GM19468 (cell line): Measurements from ENCODE around the gene ZFYVE28.

Source experiments
- ATAC-seq: cut with Tn5 transposase; IDR thresholded peaks from one replicate; pipeline ENCODE4 v1.9.1; 2021; ENCODE audit warnings: mild to moderate bottlenecking, moderate library complexity, moderate number of reproducible peaks; ENCODE audit not compliant: unreplicated experiment; ENCODE audit errors: extremely low read depth

Gene ZFYVE28

GRCh38 chr4:2412885-2413716 lies 5.3 kb downstream of the ZFYVE28 start:
- no peak for ATAC-seq

GRCh38 chr4:2412534-2412884 lies 5.9 kb downstream of the ZFYVE28 start:
- ATAC-seq: no peak

DNA sequence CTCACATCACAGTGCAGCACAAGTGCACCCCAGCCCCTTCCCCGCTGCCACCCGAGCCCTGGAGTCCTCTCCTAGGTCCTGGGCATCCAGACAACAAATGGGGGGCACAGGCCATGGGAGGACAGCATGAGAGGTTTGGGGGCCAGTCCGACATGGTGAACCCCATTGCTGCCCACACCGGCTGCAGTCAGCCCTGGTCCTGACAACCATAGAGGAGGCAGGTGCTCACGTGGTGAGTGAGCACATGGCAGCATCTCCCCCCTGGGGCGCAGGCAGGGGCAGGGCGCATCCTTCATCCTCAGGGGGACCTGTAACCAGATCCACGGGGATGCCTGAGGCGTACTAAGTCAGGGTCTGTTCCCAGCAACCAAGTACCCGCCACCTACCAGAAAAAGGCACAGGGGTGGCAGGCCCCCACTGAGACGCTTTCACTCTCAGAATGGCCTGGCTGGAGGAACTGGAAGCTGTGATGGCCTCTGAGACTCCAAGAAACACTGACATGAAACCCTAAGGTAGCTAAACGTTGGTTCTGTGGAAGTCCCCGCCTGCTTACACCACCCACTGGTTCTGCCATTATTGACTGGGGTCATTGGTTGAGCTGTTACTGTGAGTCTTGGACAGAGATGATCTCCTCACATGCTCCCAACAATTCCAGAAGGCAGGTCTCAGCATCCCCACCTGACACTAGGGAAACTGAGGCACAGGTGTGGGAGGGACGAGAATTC lies 6.5 kb downstream of the ZFYVE28 start:
- ATAC-seq: no peak

GRCh38 chr4:2409381-2409783 lies 9.1 kb downstream of the ZFYVE28 start:
- ATAC-seq: no peak

GRCh38 chr4:2408976-2409375 lies 9.5 kb downstream of the ZFYVE28 start:
- no peak for ATAC-seq

DNA sequence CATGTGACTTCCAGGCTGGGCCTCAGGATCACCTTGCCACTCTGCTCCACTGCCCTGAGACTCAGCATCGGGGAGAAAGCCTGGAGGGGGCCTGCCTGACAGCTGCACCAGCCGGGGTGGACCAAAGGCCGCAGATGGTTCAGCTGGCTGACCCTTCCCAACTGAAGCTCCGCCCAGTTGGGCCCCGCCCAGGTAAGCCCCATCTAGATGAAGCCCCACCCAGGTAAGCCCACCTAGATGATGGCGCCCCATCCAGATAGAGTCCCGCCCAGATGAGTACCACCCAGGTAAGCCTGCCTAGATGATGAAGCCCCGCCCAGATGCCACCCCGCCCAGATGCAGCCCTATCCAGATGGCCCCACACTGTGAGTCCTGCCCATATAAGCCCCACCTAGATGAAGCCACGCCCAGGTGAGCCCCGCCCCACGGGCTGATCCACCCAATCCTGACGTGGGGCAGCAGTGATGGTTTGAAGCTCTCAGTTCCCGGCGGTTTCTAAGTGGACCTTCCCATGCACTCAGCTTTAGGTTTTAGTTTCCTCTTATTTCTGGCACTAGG lies 10.0 kb downstream of the ZFYVE28 start:
- ATAC-seq: no peak

- ATAC-seq: no peak
These were observed 10.5 kb downstream of the ZFYVE28 start for GRCh38 chr4:2407991-2408342.

DNA sequence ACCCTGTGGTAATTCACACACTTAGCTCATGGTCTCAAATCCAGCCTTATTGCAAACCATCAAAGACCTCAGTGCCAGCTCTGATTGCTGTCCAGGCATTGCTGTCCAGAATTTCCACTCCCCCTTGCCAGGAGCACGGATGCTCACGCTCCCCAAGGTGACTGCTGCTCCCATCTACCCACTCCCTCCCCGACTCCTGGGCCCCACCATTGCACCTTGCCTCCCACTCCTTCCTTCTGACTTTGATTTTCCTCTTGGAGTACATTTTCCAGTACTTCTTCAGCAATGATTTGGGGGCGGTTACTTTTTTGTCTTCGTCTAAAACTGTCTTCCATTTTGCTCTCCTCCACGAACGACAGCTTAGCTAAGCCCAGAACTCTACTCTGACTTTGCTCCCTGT lies 11.5 kb downstream of the ZFYVE28 start:
- no peak for ATAC-seq

- no peak for ATAC-seq
These were observed 12.0 kb downstream of the ZFYVE28 start for GRCh38 chr4:2406406-2406805.

- ATAC-seq: no peak
These were observed 15.5 kb downstream of the ZFYVE28 start for GRCh38 chr4:2402941-2403340.

DNA sequence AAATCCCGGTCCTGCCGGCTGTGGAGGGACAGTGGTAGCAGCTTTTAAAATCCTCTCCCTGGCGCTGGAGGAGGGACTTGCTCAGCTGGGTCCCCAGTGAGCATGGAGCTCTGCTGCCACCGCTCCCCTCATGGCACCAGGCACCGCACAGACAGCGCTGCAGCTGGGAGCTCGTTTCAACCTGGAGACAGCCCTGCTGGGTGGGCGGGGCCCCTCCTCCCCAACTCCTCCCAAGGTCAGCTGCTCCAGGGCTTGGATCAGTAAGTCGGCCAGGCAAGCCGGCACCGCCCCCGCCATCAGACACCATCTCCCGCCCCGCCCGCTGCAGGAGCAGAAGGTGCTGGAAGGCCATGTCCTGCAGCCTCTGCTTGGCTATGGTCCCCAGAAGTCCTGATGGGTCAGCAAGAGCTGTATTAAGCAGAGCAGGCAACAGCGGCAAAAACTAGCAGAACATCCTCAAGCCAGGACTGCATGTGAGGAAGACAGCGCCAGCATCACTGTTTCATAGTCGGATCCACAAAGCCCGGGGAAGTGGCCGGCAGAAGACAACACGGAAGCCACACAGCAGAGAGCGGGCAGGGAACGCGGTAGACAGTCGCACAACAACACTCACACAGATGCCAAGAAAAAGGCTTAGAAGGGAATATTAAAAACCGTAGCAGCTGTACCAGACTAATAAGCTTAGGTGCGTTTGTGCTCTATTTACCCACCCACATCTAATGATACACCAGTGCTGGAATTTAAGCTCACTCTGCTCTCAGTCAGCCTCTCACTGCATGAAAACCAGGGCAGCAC lies 16.2 kb downstream of the ZFYVE28 start:
- ATAC-seq: no peak

DNA sequence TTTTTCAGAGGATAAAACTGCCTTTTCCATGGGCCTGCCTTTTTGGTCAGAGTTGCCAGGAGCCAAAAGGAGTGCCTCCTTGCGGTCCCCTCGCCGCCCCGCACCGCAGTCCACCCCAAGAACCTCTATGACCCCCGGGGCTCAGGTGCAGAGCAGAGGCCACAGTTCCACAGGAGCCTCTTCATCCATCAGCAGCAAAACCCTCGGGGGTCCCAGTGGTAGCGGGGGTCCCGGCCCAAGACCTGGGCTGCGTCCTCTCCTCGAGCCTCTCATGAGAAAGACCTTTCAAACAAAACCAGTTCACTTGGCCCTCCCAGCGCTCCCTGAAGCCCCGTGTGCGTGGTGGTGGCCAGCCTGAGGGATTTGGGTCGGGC lies 16.8 kb downstream of the ZFYVE28 start:
- no peak for ATAC-seq

DNA sequence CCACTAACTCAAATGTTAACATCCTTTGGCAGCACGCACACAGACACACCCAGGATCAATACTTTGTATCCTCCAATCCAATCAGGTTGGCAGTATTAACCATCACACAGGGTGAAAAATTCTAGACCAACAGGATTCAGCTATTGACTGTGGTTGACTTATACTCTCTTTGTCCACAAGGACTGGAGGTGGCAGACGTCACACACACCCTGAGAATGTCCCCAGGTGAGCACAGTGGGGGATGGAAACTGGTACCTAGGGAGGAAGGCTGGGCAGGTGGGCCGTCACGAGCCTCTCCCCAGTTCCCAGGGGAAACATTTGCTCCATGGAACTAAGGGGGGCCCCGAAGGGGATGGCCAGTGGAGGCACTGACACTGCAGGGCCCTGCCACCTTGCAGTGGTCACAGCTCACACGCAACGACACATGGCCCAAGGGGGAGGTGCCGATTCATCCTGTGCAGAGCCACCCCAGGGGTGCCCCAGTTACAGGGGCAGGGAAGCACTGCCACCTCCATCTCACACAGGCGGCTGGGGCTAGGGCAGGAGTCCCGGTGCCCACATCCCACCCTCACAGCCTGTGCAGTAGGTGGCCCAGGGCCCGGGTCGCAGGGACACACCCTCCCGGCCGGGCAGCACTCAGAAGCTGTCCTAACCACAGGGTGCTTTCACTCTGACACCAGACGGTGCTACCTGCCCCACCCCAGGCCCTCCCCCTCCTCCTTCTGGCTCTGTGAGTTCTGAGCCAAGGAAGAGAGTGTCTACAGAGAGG lies 17.4 kb downstream of the ZFYVE28 start:
- ATAC-seq: no peak

- ATAC-seq: no peak
These were observed 18.7 kb downstream of the ZFYVE28 start for GRCh38 chr4:2399631-2400190.

DNA sequence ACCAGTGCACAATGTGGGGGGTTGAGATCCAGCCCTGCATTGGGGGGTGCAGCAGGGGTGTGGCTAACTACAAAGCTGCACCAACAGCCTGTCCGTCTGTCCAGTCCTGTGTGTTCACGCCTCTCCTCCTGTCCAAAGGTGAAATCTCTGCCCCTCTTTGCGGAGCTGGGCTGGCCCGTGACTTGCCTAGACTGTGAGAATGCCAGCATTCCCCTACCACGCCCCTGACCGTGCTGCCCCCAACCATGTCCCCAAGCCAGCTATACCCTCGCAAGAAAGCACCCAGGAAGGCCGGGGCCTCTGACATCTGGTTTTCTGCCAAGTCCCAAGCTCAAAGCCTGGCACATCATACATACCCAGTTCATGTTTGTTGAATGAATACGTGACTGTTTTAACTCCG lies 19.2 kb downstream of the ZFYVE28 start:
- no peak for ATAC-seq

- no peak for ATAC-seq
These were observed 20.7 kb downstream of the ZFYVE28 start for GRCh38 chr4:2397596-2398379.

- ATAC-seq: no peak
These were observed 21.6 kb downstream of the ZFYVE28 start for GRCh38 chr4:2396781-2397368.

- no peak for ATAC-seq
These were observed 22.9 kb downstream of the ZFYVE28 start for GRCh38 chr4:2395584-2395983.

DNA sequence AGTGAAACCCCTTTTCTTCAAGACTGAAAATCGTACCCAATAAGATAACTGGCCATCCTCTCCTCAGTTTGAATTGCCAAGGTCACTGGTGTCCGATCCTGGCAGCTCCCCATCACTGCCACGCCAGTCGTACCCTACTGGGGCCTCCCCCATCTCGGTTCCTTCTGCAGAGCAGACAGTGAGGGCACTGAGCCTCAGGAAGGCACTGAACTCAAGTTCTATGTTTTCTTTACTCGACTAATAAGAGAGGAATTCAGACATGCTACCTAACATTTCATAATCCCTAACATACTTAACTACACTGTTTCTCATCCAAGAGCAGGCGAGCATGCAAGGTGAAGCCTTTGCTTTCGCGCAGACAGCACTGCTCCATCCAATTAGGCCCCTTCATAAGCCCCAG lies 23.4 kb downstream of the ZFYVE28 start:
- ATAC-seq: no peak
